Ishikawa (cell line): ENCODE measurements around the gene LRRC45.

ENCODE experiments used
- CEBPB ChIP-seq: IDR thresholded peaks from 2 replicates; pipeline ENCODE4 v1.6.1; 2012
- CREB1 ChIP-seq: IDR thresholded peaks from 2 replicates; pipeline ENCODE4 v1.6.1; 2012; ENCODE audit warnings: low read depth
- EGR1 ChIP-seq: IDR thresholded peaks from 2 replicates; pipeline ENCODE4 v1.6.1; 2012
- EP300 ChIP-seq: IDR thresholded peaks from 2 replicates; pipeline ENCODE4 v1.6.1; 2012; ENCODE audit warnings: borderline replicate concordance
- FOXM1 ChIP-seq: IDR thresholded peaks from 2 replicates; pipeline ENCODE4 v1.6.1; 2012; ENCODE audit warnings: low read depth, borderline replicate concordance
- NFIC ChIP-seq: IDR thresholded peaks from 2 replicates; pipeline ENCODE4 v1.6.1; 2012
- RAD21 ChIP-seq: IDR thresholded peaks from 2 replicates; pipeline ENCODE4 v1.6.1; 2012; ENCODE audit warnings: low read depth
- TAF1 ChIP-seq: IDR thresholded peaks from 2 replicates; pipeline ENCODE4 v1.6.1; 2012; ENCODE audit warnings: low read depth, mild to moderate bottlenecking
- TCF12 ChIP-seq: IDR thresholded peaks from 2 replicates; pipeline ENCODE4 v1.6.1; 2012; ENCODE audit warnings: low read depth
- TEAD4 ChIP-seq: IDR thresholded peaks from 2 replicates; pipeline ENCODE4 v1.6.1; 2012
- YY1 ChIP-seq: IDR thresholded peaks from 2 replicates; pipeline ENCODE4 v1.6.1; 2012; ENCODE audit warnings: low read depth
- ZBTB7A ChIP-seq: IDR thresholded peaks from 2 replicates; pipeline ENCODE4 v1.6.1; 2012; ENCODE audit warnings: low read depth
- TF ChIP-seq, protein P1 (sequence below): IDR thresholded peaks from 2 replicates; pipeline ENCODE4 v1.6.1; 2012
- TF ChIP-seq, protein P2 (sequence below): IDR thresholded peaks from 2 replicates; pipeline ENCODE4 v1.6.1; 2012; ENCODE audit warnings: low read depth, mild to moderate bottlenecking
- TF ChIP-seq, protein P3 (sequence below): IDR thresholded peaks from 2 replicates; pipeline ENCODE4 v1.6.1; 2012

Gene LRRC45

DNA sequence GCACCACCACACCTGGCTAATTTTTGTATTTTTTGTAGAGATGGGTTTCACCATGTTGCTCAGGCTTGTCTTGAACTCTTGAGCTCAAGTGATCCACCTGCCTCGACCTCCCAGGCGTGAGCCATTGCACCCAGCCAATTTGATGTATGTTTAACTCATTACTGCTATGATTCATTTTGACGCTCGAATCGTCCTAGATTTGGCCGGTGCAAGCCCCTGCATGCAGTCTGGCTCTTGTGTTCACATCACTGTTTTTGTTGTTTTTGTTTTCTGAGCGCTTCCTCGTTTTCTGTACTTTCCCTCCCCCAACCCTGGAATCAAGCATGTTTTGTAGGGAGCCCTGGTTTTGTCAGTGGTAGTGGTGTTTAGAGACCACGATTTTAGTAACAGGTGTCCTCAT is 50.3 kb downstream of the LRRC45 start:
- TF ChIP-seq NFIC (no peak), TCF12 (no peak), CEBPB (no peak)

DNA sequence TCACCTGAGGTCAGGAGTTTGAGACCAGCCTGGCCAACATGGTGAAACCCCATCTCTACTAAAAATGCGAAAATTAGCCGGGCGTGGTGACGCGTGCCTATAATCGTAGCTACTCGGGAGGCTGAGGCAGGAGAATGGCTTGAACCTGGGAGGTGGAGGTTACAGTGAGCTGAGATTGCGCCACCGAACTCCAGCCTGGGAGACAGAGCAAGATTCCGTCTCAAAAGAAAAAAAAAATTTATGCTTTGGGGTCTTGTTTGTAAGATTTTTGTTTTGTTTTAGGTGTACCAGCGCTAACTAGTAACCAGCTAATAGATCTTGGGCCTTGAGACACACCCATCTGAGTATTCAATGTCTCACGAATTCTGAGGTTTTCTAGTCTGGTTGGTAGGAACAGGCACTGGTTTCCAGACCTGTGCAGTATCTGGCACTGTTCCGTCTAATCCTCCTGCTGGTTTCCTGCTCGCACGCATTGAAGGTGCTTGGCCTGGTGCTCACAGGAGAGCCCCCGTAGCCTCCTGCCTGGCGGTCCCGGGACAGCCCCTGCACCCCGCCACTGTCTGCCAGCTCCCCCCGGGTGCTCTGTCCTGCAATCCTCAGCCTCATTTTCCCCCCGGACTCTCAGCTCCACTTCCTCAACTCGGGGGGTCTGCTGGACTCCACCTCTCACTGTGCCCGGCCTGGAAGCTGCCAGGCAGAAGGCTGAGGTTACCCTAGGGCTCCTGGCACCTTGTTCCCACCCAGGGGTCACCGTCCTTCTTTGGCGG is 53.1 kb downstream of the LRRC45 start:
- no peak for TF ChIP-seq EP300

DNA sequence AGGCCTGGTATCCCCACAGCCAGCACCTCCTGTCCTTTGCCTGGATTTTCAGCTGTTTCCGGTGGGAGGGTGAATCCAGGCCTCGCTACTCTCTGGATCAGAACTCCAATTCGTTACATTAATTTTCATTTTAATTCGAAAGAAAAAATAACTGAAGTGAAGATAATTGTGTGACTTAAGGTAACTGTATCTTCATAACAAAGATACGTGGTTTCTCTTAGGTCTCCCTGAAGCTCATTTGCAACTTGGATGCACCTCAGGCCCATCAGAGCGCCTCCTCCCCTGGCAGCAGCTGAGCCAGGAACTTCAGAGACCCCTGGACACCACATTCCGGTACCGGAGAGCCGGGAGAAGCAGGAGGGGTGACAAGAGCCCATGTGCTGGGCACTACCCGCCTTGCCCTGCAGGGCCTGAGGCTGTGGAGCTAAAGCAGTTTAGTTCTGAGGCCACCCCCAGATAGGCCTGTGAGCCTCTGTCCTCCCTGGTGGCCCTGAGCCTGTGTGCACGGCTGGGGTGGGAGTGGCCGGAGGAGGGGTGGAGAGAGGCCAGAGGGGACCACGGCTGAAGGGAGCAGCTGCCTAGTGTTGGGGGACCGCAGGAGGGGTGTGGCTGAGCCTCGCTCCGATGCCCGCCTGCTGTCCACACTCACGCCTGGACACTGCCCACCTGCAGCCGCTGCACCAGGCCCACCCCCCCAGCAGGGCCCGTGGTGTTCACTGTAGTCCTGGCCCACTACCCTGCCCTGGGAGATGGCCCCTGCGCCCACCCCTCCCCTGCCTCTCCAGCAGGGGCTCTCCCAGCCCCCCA is 53.9 kb downstream of the LRRC45 start:
- TF ChIP-seq NFIC: no peak
- TF ChIP-seq TEAD4: no peak
- TF ChIP-seq, protein P1, sequence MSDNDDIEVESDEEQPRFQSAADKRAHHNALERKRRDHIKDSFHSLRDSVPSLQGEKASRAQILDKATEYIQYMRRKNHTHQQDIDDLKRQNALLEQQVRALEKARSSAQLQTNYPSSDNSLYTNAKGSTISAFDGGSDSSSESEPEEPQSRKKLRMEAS: no peak
- no peak for TF ChIP-seq EGR1
- no peak for TF ChIP-seq CEBPB
- TF ChIP-seq TCF12: no peak

DNA sequence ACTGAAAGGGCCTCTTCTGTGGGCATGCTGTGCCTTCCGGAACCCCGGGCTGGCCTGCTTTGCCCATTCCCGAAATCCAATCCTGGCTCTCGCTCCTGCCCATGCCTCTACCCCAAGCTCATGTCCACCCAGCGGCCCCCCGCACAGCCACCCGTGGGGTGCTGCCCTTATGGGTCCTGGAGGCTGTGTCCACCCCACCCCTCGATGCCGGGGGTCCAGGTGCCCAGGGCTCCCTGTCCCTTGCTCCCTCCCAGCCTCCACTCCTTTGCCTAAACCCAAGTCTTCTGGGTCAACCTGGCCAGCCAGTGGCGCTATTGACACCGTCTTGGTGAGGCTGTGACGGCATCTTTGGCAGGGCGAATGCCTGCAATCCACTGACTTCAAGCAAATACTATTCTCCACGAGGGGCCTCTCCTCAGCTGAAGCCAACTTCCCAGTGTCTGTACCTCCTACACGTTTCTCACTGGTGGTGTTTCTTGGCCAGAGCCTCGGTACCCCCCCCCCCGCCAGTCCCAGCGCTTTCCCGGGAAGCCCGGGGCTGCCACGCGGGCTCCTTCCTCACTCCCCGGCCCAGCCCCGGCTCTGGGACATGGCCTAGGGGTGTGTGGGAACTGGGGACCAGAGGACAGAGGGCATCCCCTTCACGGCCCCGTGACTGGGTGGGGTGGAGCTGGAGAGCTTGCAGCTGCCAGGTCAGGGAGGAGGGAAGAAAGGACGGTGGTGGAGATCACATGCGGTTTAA is 54.7 kb downstream of the LRRC45 start:
- no peak for TF ChIP-seq EGR1
- TF ChIP-seq ZBTB7A: no peak
- TF ChIP-seq CEBPB: no peak
- TF ChIP-seq, protein P2, sequence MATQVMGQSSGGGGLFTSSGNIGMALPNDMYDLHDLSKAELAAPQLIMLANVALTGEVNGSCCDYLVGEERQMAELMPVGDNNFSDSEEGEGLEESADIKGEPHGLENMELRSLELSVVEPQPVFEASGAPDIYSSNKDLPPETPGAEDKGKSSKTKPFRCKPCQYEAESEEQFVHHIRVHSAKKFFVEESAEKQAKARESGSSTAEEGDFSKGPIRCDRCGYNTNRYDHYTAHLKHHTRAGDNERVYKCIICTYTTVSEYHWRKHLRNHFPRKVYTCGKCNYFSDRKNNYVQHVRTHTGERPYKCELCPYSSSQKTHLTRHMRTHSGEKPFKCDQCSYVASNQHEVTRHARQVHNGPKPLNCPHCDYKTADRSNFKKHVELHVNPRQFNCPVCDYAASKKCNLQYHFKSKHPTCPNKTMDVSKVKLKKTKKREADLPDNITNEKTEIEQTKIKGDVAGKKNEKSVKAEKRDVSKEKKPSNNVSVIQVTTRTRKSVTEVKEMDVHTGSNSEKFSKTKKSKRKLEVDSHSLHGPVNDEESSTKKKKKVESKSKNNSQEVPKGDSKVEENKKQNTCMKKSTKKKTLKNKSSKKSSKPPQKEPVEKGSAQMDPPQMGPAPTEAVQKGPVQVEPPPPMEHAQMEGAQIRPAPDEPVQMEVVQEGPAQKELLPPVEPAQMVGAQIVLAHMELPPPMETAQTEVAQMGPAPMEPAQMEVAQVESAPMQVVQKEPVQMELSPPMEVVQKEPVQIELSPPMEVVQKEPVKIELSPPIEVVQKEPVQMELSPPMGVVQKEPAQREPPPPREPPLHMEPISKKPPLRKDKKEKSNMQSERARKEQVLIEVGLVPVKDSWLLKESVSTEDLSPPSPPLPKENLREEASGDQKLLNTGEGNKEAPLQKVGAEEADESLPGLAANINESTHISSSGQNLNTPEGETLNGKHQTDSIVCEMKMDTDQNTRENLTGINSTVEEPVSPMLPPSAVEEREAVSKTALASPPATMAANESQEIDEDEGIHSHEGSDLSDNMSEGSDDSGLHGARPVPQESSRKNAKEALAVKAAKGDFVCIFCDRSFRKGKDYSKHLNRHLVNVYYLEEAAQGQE: no peak
- no peak for TF ChIP-seq TAF1
- TF ChIP-seq TCF12: no peak
- TF ChIP-seq NFIC: no peak
- TF ChIP-seq CREB1: no peak
- TF ChIP-seq, protein P3, sequence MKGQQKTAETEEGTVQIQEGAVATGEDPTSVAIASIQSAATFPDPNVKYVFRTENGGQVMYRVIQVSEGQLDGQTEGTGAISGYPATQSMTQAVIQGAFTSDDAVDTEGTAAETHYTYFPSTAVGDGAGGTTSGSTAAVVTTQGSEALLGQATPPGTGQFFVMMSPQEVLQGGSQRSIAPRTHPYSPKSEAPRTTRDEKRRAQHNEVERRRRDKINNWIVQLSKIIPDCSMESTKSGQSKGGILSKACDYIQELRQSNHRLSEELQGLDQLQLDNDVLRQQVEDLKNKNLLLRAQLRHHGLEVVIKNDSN: no peak
- TF ChIP-seq TEAD4: no peak
- no peak for TF ChIP-seq FOXM1
- no peak for TF ChIP-seq YY1
- no peak for TF ChIP-seq EP300
- TF ChIP-seq RAD21: no peak
- TF ChIP-seq, protein P1: no peak

DNA sequence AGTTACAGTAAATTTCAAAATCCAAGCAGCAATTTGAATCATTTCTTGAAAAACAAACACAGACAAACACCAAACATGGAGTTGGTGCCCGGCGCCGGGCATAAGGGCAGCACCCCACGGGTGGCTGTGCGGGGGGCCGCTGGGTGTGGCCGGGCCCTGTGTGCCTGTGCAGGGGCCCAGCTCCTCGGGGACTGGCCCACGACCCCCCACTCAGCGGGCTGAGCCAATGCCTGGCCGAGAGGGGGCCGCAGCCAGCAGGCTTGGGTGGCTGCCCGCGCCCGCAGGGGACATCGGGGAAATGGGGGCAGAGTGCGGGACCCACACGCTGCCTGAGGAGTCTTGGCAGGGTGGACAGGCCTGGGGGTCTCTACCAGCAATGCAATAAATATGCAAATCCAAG is 55.3 kb downstream of the LRRC45 start:
- TF ChIP-seq, protein P2: no peak

DNA sequence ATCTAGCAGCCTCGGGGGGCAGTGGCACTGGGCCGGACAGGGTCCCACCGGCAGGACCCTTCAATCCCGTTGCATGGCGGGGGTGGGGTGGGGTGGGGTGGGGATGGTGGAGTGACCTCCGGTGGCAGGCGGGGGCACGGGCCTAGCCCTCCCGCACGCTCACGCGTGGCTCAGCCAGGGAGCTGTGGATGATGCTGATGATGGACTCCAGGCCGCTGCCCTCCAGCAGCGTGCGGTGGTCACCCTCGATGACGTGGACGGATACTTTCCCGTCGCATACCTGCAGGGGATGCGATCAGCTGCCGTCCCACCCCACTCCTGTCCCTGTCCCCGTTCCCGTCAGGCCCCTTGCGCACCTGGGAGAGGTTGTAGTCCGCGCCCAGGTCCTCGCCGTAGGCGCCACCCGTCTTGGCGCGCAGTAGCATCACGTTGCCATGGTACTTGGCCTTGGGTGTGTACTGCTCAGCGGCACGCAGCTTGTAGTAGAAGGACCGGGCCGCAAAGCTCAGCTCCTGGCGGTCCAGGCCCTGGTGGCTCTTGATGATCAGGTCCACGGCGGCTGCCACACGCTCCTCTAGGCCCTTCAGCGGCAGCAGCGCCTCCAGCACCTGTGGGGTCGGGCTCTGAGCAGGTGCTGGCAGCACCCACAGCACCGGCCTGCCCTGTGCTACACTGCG is 56.0 kb downstream of the LRRC45 start:
- TF ChIP-seq, protein P3: no peak
- TF ChIP-seq EP300 (no peak), CREB1 (no peak)
